CD4-positive, alpha-beta T cell (primary cell): ENCODE measurements around the gene EXOSC6. TPM values are rescaled to one million over a fixed set of nuclear protein-coding genes. Genes with fewer than 3 reads are reported as not detected.

Experiments used
- ATAC-seq: fragments of 200-7000 bp; cut with Tn5 transposase; one replicate; pipeline ENCODE4 v1.10.0; 2022; ENCODE audit warnings: mild to moderate bottlenecking; ENCODE audit not compliant: poor library complexity
- CTCF ChIA-PET: fragments of 350-600 bp; sonication (Branson Sonifier 250); formaldehyde crosslinking; loops from one replicate; lab custom pipeline; 2021; ENCODE audit warnings: antibody characterized with exemption, inconsistent platforms; lab: Charles Lee
- POLR2A ChIA-PET: fragments of 350-600 bp; sonication (Branson Sonifier 250); formaldehyde crosslinking; loops from one replicate; lab custom pipeline; 2021; ENCODE audit warnings: antibody characterized with exemption, inconsistent platforms; lab: Charles Lee
- DNase-seq, 14 experiments: peaks; one replicate each; pipeline ENCODE4 v3.0.0-alpha.2; 2013 to 2020; ENCODE audit warnings: mixed read lengths in 2 of 14
- H3K27ac ChIP-seq, 2 donors: one replicate each; pipeline versions ENCODE4 v1.5.1 to v1.7.0; 2013; ENCODE audit warnings: low read length in 2 of 2, low read depth in 1 of 2, mild to moderate bottlenecking in 1 of 2
- H3K27me3 ChIP-seq, 2 experiments: 1 replicate in 1 of 2; 2 replicates in 1 of 2; pipeline versions ENCODE4 v1.6.1 to v1.7.0; 2013; ENCODE audit warnings: low read length in 2 of 2, control low read depth in 1 of 2, mild to moderate bottlenecking in 1 of 2, moderate library complexity in 1 of 2; ENCODE audit not compliant: insufficient read depth in 2 of 2, control insufficient read depth in 1 of 2
- H3K36me3 ChIP-seq: one replicate; pipeline ENCODE4 v1.6.1; 2013; ENCODE audit warnings: low read length, control low read depth; ENCODE audit not compliant: insufficient read depth
- H3K4me1 ChIP-seq: one replicate; pipeline ENCODE4 v1.6.1; 2013; ENCODE audit warnings: low read length, control low read depth; ENCODE audit not compliant: insufficient read depth
- H3K4me3 ChIP-seq: one replicate; pipeline ENCODE4 v1.5.1; 2013; ENCODE audit warnings: mild to moderate bottlenecking, low read length, moderate library complexity
- H3K9me3 ChIP-seq, 2 experiments: 1 replicate in 1 of 2; 2 replicates in 1 of 2; pipeline versions ENCODE4 v1.6.1 to v1.7.0; 2013; ENCODE audit warnings: low read length in 2 of 2, mild to moderate bottlenecking in 2 of 2, control low read depth in 1 of 2, moderate library complexity in 1 of 2; ENCODE audit not compliant: control insufficient read depth in 1 of 2, insufficient read depth in 1 of 2
- H3K27ac Mint-ChIP-seq: one replicate; pipeline ENCODE4 v1.8.0; 2020; ENCODE audit warnings: mixed read lengths
- H3K27me3 Mint-ChIP-seq: one replicate; pipeline ENCODE4 v1.8.0; 2021; ENCODE audit warnings: mixed read lengths
- H3K36me3 Mint-ChIP-seq: one replicate; pipeline ENCODE4 v1.8.0; 2021; ENCODE audit warnings: low read depth, mixed read lengths
- H3K4me1 Mint-ChIP-seq: one replicate; pipeline ENCODE4 v1.8.0; 2021; ENCODE audit warnings: low read depth, mixed read lengths
- H3K4me3 Mint-ChIP-seq: one replicate; pipeline ENCODE4 v1.8.0; 2020; ENCODE audit warnings: mild to moderate bottlenecking, mixed read lengths
- H3K9me3 Mint-ChIP-seq: one replicate; pipeline ENCODE4 v1.8.0; 2020; ENCODE audit warnings: mixed read lengths
- intact Hi-C, 2 experiments: fragments of 100-400 bp; cut with DNase I in 1 of 2; cut with micrococcal nuclease in 1 of 2; formaldehyde crosslinking; loops; one replicate each; pipeline versions ENCODE4 v1.15.1 to v1.9.0; 2023 to 2025; cut with DNase I, micrococcal nuclease
- total RNA-seq, 174 experiments: library from RNA in 2 of 174; stranded (reverse) in 2 of 174; gene quantifications; one replicate each; pipeline ENCODE4 v1.2.3 and lab custom pipeline; 2021 to 2026
- TF ChIP-seq, protein P1 (sequence below): fragments of 200-600 bp; IDR thresholded peaks from one replicate; pipeline ENCODE4 v1.8.0; 2022; ENCODE audit warnings: antibody characterized with exemption, mild to moderate bottlenecking

The EXOSC6 gene
- total RNA-seq, 2 experiments from 2014 or later: 27.8 to 28.2 TPM

DNA sequence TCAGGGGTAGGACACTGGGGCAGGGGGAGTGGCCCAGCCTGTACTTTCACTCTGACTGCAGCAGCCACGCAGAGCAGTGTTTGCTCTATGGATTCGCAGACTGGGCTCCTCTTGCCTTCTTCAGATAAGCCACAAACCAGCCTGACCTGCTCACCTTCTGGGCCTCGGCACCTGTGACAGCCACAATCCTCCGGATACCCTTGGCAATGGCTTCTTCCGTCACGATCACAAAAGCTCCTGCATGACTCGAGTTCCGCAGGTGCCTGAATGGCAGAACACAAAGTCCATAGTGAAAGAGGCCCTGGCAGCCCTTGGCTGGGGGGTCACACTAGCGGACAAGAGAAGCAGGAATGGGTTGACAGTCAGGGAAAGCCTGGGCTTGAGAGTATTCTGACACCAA lies 3.8 kb upstream of the EXOSC6 start:
- Histone ChIP-seq H3K4me1 (peaks cover 12% of the 10 kb centered on the region), H3K27me3 (no peaks in the 10 kb centered on the region), H3K27ac (no peak overlapping the region), H3K36me3 (peaks cover 64% of the 10 kb centered on the region), H3K4me3 (no peak overlapping the region), H3K9me3 (no peaks in the 10 kb centered on the region)
- Mint-ChIP-seq H3K4me3 (no peak overlapping the region), H3K27me3 (no peaks in the 10 kb centered on the region), H3K36me3 (peaks cover 70% of the 10 kb centered on the region), H3K9me3 (no peaks in the 10 kb centered on the region), H3K4me1 (peaks cover 6% of the 10 kb centered on the region), H3K27ac (no peak overlapping the region)
- intact Hi-C loops: loop anchor here in 1 of 2 experiments (10.0 kb wide), 1 partner anchor 921 kb away; the partner anchor contains the start of genes COG8, NIP7 and PDF
- no peak for ATAC-seq
- ChIA-PET CTCF (interaction anchor here (0.7 kb wide), 1 partner anchor 313 kb away, joined by 4 read pairs; no protein-coding TSS in a partner anchor), POLR2A (interaction anchor here (1.5 kb wide), 1 partner anchor 33 kb away, joined by 6 read pairs; the partner anchor contains the start of gene AARS1)
- no peak for DNase-seq
- TF ChIP-seq, protein P1, sequence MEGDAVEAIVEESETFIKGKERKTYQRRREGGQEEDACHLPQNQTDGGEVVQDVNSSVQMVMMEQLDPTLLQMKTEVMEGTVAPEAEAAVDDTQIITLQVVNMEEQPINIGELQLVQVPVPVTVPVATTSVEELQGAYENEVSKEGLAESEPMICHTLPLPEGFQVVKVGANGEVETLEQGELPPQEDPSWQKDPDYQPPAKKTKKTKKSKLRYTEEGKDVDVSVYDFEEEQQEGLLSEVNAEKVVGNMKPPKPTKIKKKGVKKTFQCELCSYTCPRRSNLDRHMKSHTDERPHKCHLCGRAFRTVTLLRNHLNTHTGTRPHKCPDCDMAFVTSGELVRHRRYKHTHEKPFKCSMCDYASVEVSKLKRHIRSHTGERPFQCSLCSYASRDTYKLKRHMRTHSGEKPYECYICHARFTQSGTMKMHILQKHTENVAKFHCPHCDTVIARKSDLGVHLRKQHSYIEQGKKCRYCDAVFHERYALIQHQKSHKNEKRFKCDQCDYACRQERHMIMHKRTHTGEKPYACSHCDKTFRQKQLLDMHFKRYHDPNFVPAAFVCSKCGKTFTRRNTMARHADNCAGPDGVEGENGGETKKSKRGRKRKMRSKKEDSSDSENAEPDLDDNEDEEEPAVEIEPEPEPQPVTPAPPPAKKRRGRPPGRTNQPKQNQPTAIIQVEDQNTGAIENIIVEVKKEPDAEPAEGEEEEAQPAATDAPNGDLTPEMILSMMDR: no peak

DNA sequence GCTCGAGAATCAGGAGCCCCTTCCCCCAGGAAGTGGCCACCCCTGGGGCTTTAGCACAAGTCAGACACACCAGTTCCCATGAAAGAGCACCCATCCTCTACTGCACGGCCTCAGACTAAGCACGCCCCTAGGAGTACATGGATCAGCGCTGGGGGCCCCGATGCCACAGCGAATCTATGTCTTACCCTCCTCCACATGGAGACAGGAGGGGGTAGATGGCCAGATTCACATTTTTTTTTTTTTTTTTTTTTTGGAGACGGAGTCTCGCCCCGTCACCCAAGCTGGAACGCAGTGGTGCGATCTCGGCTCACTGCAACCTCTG lies 3.2 kb upstream of the EXOSC6 start:
- intact Hi-C loops: loop anchor here (5.0 to 10.0 kb wide), 3 partner anchors 32 to 920 kb away; partner anchors contain the start of genes AARS1 (in 1 of the 2), COG4 (in 1 of the 2), COG8 (in 1 of the 2) and NIP7 (in 1 of the 2)
- no peak for DNase-seq
- H3K27ac Mint-ChIP-seq: no peak overlapping the region

DNA sequence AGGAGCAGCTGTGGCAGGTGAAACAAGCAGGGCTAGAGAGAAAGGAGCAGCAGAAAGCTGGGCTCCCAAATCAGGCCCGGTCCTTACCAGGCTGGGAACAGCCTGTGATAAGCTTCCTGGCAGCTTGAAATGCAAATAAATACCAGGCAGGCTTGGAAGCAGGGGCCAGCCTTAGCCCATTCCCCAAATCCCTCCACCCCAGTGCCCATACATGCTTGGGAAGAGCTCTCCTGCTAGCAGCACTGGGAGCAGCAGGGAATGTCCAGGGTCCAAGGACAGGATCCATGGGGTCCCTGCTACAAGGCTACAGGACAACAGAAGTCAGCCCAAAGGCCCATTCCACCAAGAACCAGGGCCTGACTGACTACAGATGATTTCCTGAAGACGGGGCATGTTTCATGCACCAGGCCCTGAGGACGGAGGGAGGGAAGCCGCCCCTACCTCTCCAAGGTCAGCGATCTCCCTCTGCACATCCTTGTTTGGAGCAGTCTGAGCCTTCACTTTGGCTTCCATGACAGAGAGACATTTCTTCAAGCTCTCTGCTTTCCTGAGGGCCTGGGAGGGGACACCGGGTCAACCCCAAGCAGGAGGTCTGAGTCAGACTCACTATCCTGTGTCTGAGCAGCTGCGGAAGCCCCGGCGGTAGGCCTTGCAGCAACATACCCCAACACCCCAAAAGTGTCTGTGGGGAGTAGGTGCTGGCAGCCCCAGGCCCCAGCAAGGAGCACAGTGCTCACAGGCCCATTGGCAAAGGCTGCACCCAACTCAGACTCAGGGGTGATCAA lies 2.6 kb upstream of the EXOSC6 start:
- Histone ChIP-seq H3K27me3 (no peaks in the 10 kb centered on the region), H3K4me3 (no peak overlapping the region), H3K4me1 (peaks cover 22% of the 10 kb centered on the region), H3K36me3 (peaks cover 60% of the 10 kb centered on the region), H3K27ac (no peak overlapping the region), H3K9me3 (no peaks in the 10 kb centered on the region)
- H3K27ac Mint-ChIP-seq: peak overlapping the region; percentile 55
- no peaks in the 10 kb centered on the region for H3K27me3 Mint-ChIP-seq
- H3K4me1 Mint-ChIP-seq: peaks cover 9% of the 10 kb centered on the region
- no peak overlapping the region for H3K4me3 Mint-ChIP-seq
- DNase-seq (no peak), ATAC-seq (no peak)
- TF ChIP-seq, protein P1: peak; percentile 9
- no peaks in the 10 kb centered on the region for H3K9me3 Mint-ChIP-seq
- H3K36me3 Mint-ChIP-seq: peaks cover 62% of the 10 kb centered on the region
- intact Hi-C loops: loop anchor here (5.0 to 10.0 kb wide), 3 partner anchors 33 to 920 kb away; partner anchors contain the start of genes AARS1 (in 1 of the 2), COG4 (in 1 of the 2), COG8 (in 1 of the 2) and NIP7 (in 1 of the 2)
- ChIA-PET POLR2A (interaction anchor here (1.2 to 1.6 kb wide), 2 partner anchors 35 to 269 kb away, joined by 3 to 5 read pairs; partner anchors contain the start of genes AARS1 and COG4), CTCF (interaction anchor here (0.7 kb wide), 1 partner anchor 39 kb away, joined by 3 read pairs; no protein-coding TSS in a partner anchor)

More for the DNA sequence above, 3.2 kb upstream of the EXOSC6 start:
- Mint-ChIP-seq H3K9me3 (no peaks in the 10 kb centered on the region), H3K4me3 (no peak overlapping the region), H3K4me1 (peaks cover 6% of the 10 kb centered on the region), H3K27me3 (no peaks in the 10 kb centered on the region), H3K36me3 (peaks cover 64% of the 10 kb centered on the region)
- TF ChIP-seq, protein P1: no peak
- Histone ChIP-seq H3K27ac (no peak overlapping the region), H3K9me3 (no peaks in the 10 kb centered on the region), H3K36me3 (peaks cover 59% of the 10 kb centered on the region), H3K27me3 (no peaks in the 10 kb centered on the region), H3K4me1 (peaks cover 18% of the 10 kb centered on the region), H3K4me3 (no peak overlapping the region)
- ChIA-PET CTCF (interaction anchor here (0.7 kb wide), 1 partner anchor 313 kb away, joined by 4 read pairs; no protein-coding TSS in a partner anchor), POLR2A (interaction anchor here (1.2 kb wide), 1 partner anchor 268 kb away, joined by 3 read pairs; the partner anchor contains the start of gene COG4)
- ATAC-seq: no peak
